ENCODE data around the gene STRIP2. TPM values are rescaled to one million over a fixed set of nuclear protein-coding genes. Genes with fewer than 3 reads are reported as not detected.

STRIP2 gene
- total RNA-seq, 1 experiment from 2014 or later: 5.1 TPM

DNA sequence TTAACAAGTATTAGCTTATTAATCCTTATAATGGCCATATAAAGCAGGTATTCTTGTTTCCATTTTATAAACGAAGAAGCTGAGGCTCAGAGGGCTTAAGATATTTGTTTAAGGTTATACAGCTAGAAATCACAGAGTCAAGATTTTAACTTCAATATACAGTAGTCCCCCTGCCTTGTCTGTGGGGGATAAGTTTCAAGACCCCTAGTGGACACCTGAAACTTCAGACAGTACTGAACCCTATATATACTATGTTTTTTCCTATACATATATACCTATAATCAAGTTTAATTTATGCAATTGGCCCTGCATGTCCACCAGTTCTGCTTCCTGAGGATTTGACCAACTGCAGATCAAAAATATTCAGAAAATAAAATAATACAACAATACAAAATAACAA, 44.4 kb upstream of the STRIP2 start:
- CTCF ChIA-PET: no interaction called here
- POLR2A ChIA-PET: no interaction called here
- Histone ChIP-seq H3K27ac (ENCODE audit: low read length) (no peak overlapping the region), H3K9me3 (ENCODE audit: control insufficient read depth, insufficient read depth, low read depth, low read length) (no peaks in the 10 kb centered on the region), H3K4me1 (ENCODE audit: control insufficient read depth, insufficient read depth, low read length) (no peaks in the 10 kb centered on the region), H3K27me3 (ENCODE audit: control insufficient read depth, insufficient read depth, low read length) (no peaks in the 10 kb centered on the region), H3K36me3 (ENCODE audit: control insufficient read depth, insufficient read depth, low read length) (no peaks in the 10 kb centered on the region), H3K4me3 (ENCODE audit: low read depth in 2 of 2, low read length in 2 of 2) (no peak overlapping the region)
- BruUV-seq (replicated peaks): no TSS peak
- intact Hi-C loops (cut with micrococcal nuclease; ENCODE audit: unreplicated experiment) (no loop called here), in situ Hi-C loops (cut with HindIII; ENCODE audit: low pct_unique_long_range_greater_than_20kb, low sequenced_read_pairs) (no loop called here)
- ATAC-seq (no peak), DNase-seq (ENCODE audit: low read depth, low spot score) (no peak)
- TF ChIP-seq REST (IDR thresholded peaks at IDR 0.05; ENCODE audit: insufficient read depth in 1 of 2, low read depth in 2 of 2, low read length in 1 of 2) (no peak), TCF7L2 (IDR thresholded peaks at IDR 0.05; ENCODE audit: low read depth, low read length) (no peak), SIN3A (IDR thresholded peaks at IDR 0.05; ENCODE audit: borderline replicate concordance, insufficient read depth, low read depth, low read length) (no peak), POLR2AphosphoS5 (IDR thresholded peaks at IDR 0.05; ENCODE audit: low read depth, low read length) (no peak), CTCF (IDR thresholded peaks at IDR 0.05) (no peak; the same call in 1 of the 2 replicates)

DNA sequence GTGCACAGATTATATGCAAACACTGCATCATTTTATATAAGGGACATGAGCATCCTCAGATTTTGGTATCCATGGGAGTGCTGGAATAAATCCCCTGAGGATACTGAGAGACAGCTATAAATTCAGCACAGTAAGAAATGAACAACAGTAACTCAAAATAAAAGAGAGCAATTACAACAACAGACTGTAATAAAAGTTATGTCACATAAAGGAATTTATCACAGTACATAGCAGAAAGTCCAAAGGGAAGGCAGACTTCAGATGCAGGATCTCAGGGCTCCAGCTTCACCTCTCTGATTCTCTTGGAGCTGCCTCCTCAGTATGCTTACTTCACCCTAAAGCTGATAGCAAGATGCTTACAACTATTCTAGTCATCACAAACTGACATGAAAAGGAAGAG, 43.9 kb upstream of the STRIP2 start:
- Histone ChIP-seq H3K9me3 (ENCODE audit: control insufficient read depth, insufficient read depth, low read depth, low read length) (no peaks in the 10 kb centered on the region), H3K4me1 (ENCODE audit: control insufficient read depth, insufficient read depth, low read length) (no peaks in the 10 kb centered on the region), H3K4me3 (ENCODE audit: low read depth in 2 of 2, low read length in 2 of 2) (no peak overlapping the region), H3K27ac (ENCODE audit: low read length) (no peak overlapping the region), H3K27me3 (ENCODE audit: control insufficient read depth, insufficient read depth, low read length) (no peaks in the 10 kb centered on the region), H3K36me3 (ENCODE audit: control insufficient read depth, insufficient read depth, low read length) (no peaks in the 10 kb centered on the region)
- no TSS peak for BruUV-seq (replicated peaks)
- POLR2A ChIA-PET: no interaction called here
- in situ Hi-C loops (cut with HindIII; ENCODE audit: low pct_unique_long_range_greater_than_20kb, low sequenced_read_pairs): no loop called here
- CTCF ChIA-PET: no interaction called here
- DNase-seq (ENCODE audit: low read depth, low spot score): no peak
- TF ChIP-seq REST (IDR thresholded peaks at IDR 0.05; ENCODE audit: insufficient read depth in 1 of 2, low read depth in 2 of 2, low read length in 1 of 2): no peak
- no peak for TF ChIP-seq SIN3A (IDR thresholded peaks at IDR 0.05; ENCODE audit: borderline replicate concordance, insufficient read depth, low read depth, low read length)
- TF ChIP-seq TCF7L2 (IDR thresholded peaks at IDR 0.05; ENCODE audit: low read depth, low read length): no peak
- no peak for TF ChIP-seq POLR2AphosphoS5 (IDR thresholded peaks at IDR 0.05; ENCODE audit: low read depth, low read length)
- no peak for TF ChIP-seq CTCF (IDR thresholded peaks at IDR 0.05)
- intact Hi-C loops (cut with micrococcal nuclease; ENCODE audit: unreplicated experiment): no loop called here
- no peak for ATAC-seq

Measured in Panc1 (cell line).